GM12865 (cell line): ENCODE data around the gene RELN.

Experiments
- DNase-seq: peaks from one replicate; pipeline ENCODE4 v3.0.0; 2010; ENCODE audit warnings: low read depth
- H3K4me3 ChIP-seq: 2 replicates; pipeline ENCODE4 v1.5.1; 2011; ENCODE audit warnings: mild to moderate bottlenecking, low read depth, low read length, control low read depth
- CTCF ChIP-seq: IDR thresholded peaks from 2 replicates; pipeline ENCODE4 v1.5.1; 2011; ENCODE audit warnings: low read length, control low read depth, low read depth, inconsistent platforms; ENCODE audit not compliant: insufficient read depth; ENCODE audit errors: missing control alignments

RELN gene

GRCh38 chr7:103985565-103986126 lies 3.8 kb downstream of the RELN start:
- no peak overlapping the region for H3K4me3 ChIP-seq
- no peak for TF ChIP-seq CTCF
- DNase-seq: no peak

- H3K4me3 ChIP-seq: no peak overlapping the region
- DNase-seq: no peak
- TF ChIP-seq CTCF: no peak
Observed at GRCh38 chr7:103984050-103984449, 5.4 kb downstream of the RELN start.

- no peak for TF ChIP-seq CTCF
Observed at GRCh38 chr7:103983201-103983977, 6.1 kb downstream of the RELN start.

GRCh38 chr7:103981003-103981423 lies 8.4 kb downstream of the RELN start:
- no peak for DNase-seq
- no peak for TF ChIP-seq CTCF
- H3K4me3 ChIP-seq: no peak overlapping the region

More at GRCh38 chr7:103983201-103983977, 6.1 kb downstream of the RELN start:
- no peak for DNase-seq
- H3K4me3 ChIP-seq: no peak overlapping the region

- no peak for TF ChIP-seq CTCF
- DNase-seq: no peak
- H3K4me3 ChIP-seq: no peak overlapping the region
Observed at GRCh38 chr7:103972779-103973434, 16.6 kb downstream of the RELN start.

GRCh38 chr7:103967401-103967800 lies 22.1 kb downstream of the RELN start:
- DNase-seq: no peak
- no peak overlapping the region for H3K4me3 ChIP-seq

More at GRCh38 chr7:103967401-103967800, 22.1 kb downstream of the RELN start:
- TF ChIP-seq CTCF: no peak
